GM21515 (cell line): ENCODE data around the gene PTTG1IP2.

Experiments used
- ATAC-seq: cut with Tn5 transposase; IDR thresholded peaks from one replicate; pipeline ENCODE4 v1.9.1; 2021; ENCODE audit not compliant: unreplicated experiment

PTTG1IP2 gene

GRCh38 chr7:90552521-90552920 lies 83.1 kb downstream of the PTTG1IP2 start:
- no peak for ATAC-seq

GRCh38 chr7:90560730-90561129 lies 91.3 kb downstream of the PTTG1IP2 start:
- no peak for ATAC-seq
